ENCODE measurements around the gene ACTR10. TPM values are rescaled to one million over a fixed set of nuclear protein-coding genes. Genes with fewer than 3 reads are reported as not detected.

Gene ACTR10
- total RNA-seq, 2 experiments from 2014 or later = 42.5 to 60.4 TPM

- intact Hi-C loops (cut with micrococcal nuclease; ENCODE audit: unreplicated experiment) = no loop called here
- Histone ChIP-seq H3K9me2 (ENCODE audit: insufficient read depth, low read length) (no peaks in the 10 kb centered on the region), H3K4me2 (ENCODE audit: low read length) (no peak overlapping the region), H2AFZ (ENCODE audit: low read length) (no peak overlapping the region), H3K4me1 (ENCODE audit: insufficient read depth, low read length, poor library complexity, severe bottlenecking) (no peaks in the 10 kb centered on the region), H3K27ac (ENCODE audit: low read depth, low read length, poor library complexity, severe bottlenecking) (no peak overlapping the region), H4K20me1 (ENCODE audit: insufficient read depth, low read length) (peaks cover 3% of the 10 kb centered on the region; the same call in 1 of the 2 replicates), H3K36me3 (ENCODE audit: insufficient read depth, low read length) (peaks cover 100% of the 10 kb centered on the region), H3K4me3 (ENCODE audit: low read depth, low read length, poor library complexity, severe bottlenecking) (no peak overlapping the region), H3K9me3 (ENCODE audit: low read length) (no peaks in the 10 kb centered on the region), H3K79me2 (ENCODE audit: insufficient read depth, low read depth, low read length) (peaks cover 8% of the 10 kb centered on the region; the same call in 1 of the 2 replicates)
- ChIA-PET POLR2A (interaction anchor here (0.6 to 5.4 kb wide), 6 partner anchors 10 to 67 kb away, joined by 3 to 24 read pairs (median 4); partner anchors contain the start of gene ARID4A), CTCF (ENCODE audit: unreplicated experiment) (no interaction called here)
- BruUV-seq (replicated peaks) = TSS peak; percentile 14
- no peak for DNase-seq (ENCODE audit: low spot score)
- TF ChIP-seq EZH2phosphoT487 (IDR thresholded peaks at IDR 0.05; ENCODE audit: borderline replicate concordance, low read depth, low read length) = no peak
- no peak for TF ChIP-seq CTCF (conservative IDR thresholded peaks at IDR 0.05; ENCODE audit: low read length)
Observed at GRCh38 chr14:58265401-58265800, 65.5 kb downstream of the ACTR10 start.

- DNase-seq (ENCODE audit: low spot score) = no peak
- Histone ChIP-seq H3K9me3 (ENCODE audit: low read length) (no peaks in the 10 kb centered on the region), H3K79me2 (ENCODE audit: insufficient read depth, low read depth, low read length) (peaks cover 34% of the 10 kb centered on the region), H3K36me3 (ENCODE audit: insufficient read depth, low read length) (peaks cover 99% of the 10 kb centered on the region), H3K9me2 (ENCODE audit: insufficient read depth, low read length) (no peaks in the 10 kb centered on the region), H3K4me2 (ENCODE audit: low read length) (no peak overlapping the region), H3K4me1 (ENCODE audit: insufficient read depth, low read length, poor library complexity, severe bottlenecking) (no peaks in the 10 kb centered on the region), H3K4me3 (ENCODE audit: low read depth, low read length, poor library complexity, severe bottlenecking) (no peak overlapping the region), H2AFZ (ENCODE audit: low read length) (no peak overlapping the region), H3K27ac (ENCODE audit: low read depth, low read length, poor library complexity, severe bottlenecking) (no peak overlapping the region), H4K20me1 (ENCODE audit: insufficient read depth, low read length) (0 out of 2 replicates have a peak, but pooled peaks cover 8% of the 10 kb centered on the region)
- ChIA-PET CTCF (ENCODE audit: unreplicated experiment) (no interaction called here), POLR2A (no interaction called here)
- no TSS peak for BruUV-seq (replicated peaks)
- TF ChIP-seq CTCF (conservative IDR thresholded peaks at IDR 0.05; ENCODE audit: low read length) (no peak), EZH2phosphoT487 (IDR thresholded peaks at IDR 0.05; ENCODE audit: borderline replicate concordance, low read depth, low read length) (no peak)
- intact Hi-C loops (cut with micrococcal nuclease; ENCODE audit: unreplicated experiment) = no loop called here
Observed at GRCh38 chr14:58270628-58271027, 70.7 kb downstream of the ACTR10 start.

- Histone ChIP-seq H3K9me3 (ENCODE audit: low read length) (no peaks in the 10 kb centered on the region), H3K79me2 (ENCODE audit: insufficient read depth, low read depth, low read length) (peaks cover 45% of the 10 kb centered on the region), H3K4me1 (ENCODE audit: insufficient read depth, low read length, poor library complexity, severe bottlenecking) (no peaks in the 10 kb centered on the region), H3K4me3 (ENCODE audit: low read depth, low read length, poor library complexity, severe bottlenecking) (no peak overlapping the region), H3K27ac (ENCODE audit: low read depth, low read length, poor library complexity, severe bottlenecking) (no peak overlapping the region), H2AFZ (ENCODE audit: low read length) (no peak overlapping the region), H3K9me2 (ENCODE audit: insufficient read depth, low read length) (no peaks in the 10 kb centered on the region), H3K36me3 (ENCODE audit: insufficient read depth, low read length) (peaks cover 98% of the 10 kb centered on the region), H4K20me1 (ENCODE audit: insufficient read depth, low read length) (0 out of 2 replicates have a peak, but pooled peaks cover 8% of the 10 kb centered on the region), H3K4me2 (ENCODE audit: low read length) (no peak overlapping the region)
- ChIA-PET POLR2A (no interaction called here), CTCF (ENCODE audit: unreplicated experiment) (no interaction called here)
- DNase-seq (ENCODE audit: low spot score) = peak; percentile 13
- intact Hi-C loops (cut with micrococcal nuclease; ENCODE audit: unreplicated experiment) = no loop called here
- TF ChIP-seq EZH2phosphoT487 (IDR thresholded peaks at IDR 0.05; ENCODE audit: borderline replicate concordance, low read depth, low read length) (no peak), CTCF (conservative IDR thresholded peaks at IDR 0.05; ENCODE audit: low read length) (peak; percentile 33; the same call in 1 of the 2 replicates)
- no TSS peak for BruUV-seq (replicated peaks)
Observed at GRCh38 chr14:58272588-58273372, 72.8 kb downstream of the ACTR10 start.

Data from OCI-LY7 (cell line).